Liver (tissue), 3 donors: ENCODE data around the gene ACTN4.
"Not testable (repeated sequence)": the region's sequence is repeated elsewhere in the genome, so short reads cannot be mapped to it uniquely, and the experiment has no call there.

Experiments used
- ATF3 ChIP-seq: IDR thresholded peaks from 2 replicates; pipeline ENCODE4 v1.6.1; 2016; ENCODE audit warnings: antibody characterized with exemption
- CTCF ChIP-seq: fragments of 150-350 bp; IDR thresholded peaks from 2 replicates; pipeline ENCODE4 v1.5.1; 2017; ENCODE audit warnings: improper control_type of control experiment, low read depth, low read length; ENCODE audit not compliant: missing input control
- JUND ChIP-seq, 2 donors: IDR thresholded peaks; 2 replicates each; pipeline ENCODE4 v1.6.1; 2016; ENCODE audit warnings: antibody characterized with exemption in 2 of 2
- RAD21 ChIP-seq, 2 donors: IDR thresholded peaks; 2 replicates each; pipeline ENCODE4 v1.6.1; 2016; ENCODE audit warnings: antibody characterized with exemption in 2 of 2, mild to moderate bottlenecking in 2 of 2
- REST ChIP-seq: IDR thresholded peaks from 2 replicates; pipeline ENCODE4 v1.6.1; 2016; ENCODE audit warnings: antibody characterized with exemption, mild to moderate bottlenecking
- TAF1 ChIP-seq: conservative IDR thresholded peaks from 2 replicates; pipeline ENCODE4 v1.6.1; 2016; ENCODE audit warnings: antibody characterized with exemption, mild to moderate bottlenecking
- ZBTB33 ChIP-seq: IDR thresholded peaks from 2 replicates; pipeline ENCODE4 v1.6.1; 2016; ENCODE audit warnings: antibody characterized with exemption
- donor health status: healthy.
- donor health status: healthy.

GRCh38 chr19:38631301-38631700 is 16.1 kb upstream of the ACTN4 start:
- not testable (repeated sequence) for TF ChIP-seq JUND (IDR thresholded peaks at IDR 0.05); CTCF; RAD21 (IDR thresholded peaks at IDR 0.05); ZBTB33; ATF3; REST; TAF1
